GM13977 (cell line): ENCODE measurements around the gene PIK3C2B.

Experiments
- DNase-seq: peaks from one replicate; pipeline ENCODE4 v3.0.0; 2012; ENCODE audit warnings: low spot score
- in situ Hi-C: fragments of 300-500 bp; cut with MboI; formaldehyde crosslinking; loops from one replicate; pipeline ENCODE4 v1.12.0; 2022; ENCODE audit warnings: low sequenced_read_pairs, low pct_unique_long_range_greater_than_20kb, mixed read lengths, inconsistent platforms; ENCODE audit not compliant: unreplicated experiment
- TF ChIP-seq, protein P1 (sequence below): IDR thresholded peaks from 2 replicates; pipeline ENCODE4 v1.5.1; 2012; ENCODE audit warnings: mild to moderate bottlenecking, control low read depth; ENCODE audit not compliant: insufficient read depth; ENCODE audit errors: extremely low read depth, missing control alignments

PIK3C2B gene

DNA sequence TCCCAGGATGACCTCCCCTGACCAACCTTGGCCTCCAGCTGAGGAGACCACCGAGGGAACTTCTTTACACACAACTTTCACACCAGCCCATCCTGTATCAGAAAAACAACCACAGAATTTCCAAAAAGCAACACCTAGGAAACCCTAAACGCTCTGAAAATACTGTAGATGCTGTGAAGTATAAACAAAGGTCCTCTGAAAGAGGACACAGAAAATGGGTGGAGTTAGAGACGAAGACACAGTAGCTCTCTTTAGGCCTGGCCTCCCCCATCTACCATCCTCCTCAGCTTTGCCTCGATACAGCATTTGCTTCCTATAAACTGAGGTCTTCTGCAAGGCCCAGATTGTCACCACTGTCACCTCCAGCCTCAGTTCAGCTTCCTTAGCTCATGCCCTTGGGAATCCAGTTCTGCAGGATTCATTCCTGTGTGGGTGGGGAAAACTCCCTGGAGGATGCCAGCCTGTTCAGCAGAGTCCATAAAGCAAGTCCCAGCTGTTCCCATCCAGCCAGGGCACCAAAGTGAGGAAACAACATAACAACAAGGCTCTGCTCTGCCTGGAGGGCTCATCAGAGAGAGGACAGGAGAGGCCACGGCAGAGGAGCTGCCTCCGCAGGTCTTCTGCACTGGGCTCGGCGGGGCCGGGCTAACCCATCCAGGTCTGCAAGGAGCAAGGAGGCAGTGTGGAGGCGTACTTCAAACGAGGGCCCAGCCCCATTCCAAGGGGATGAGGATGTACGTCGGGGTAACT is 15.0 kb downstream of the PIK3C2B start:
- DNase-seq = no peak
- in situ Hi-C loops = no loop called here
- TF ChIP-seq, protein P1, sequence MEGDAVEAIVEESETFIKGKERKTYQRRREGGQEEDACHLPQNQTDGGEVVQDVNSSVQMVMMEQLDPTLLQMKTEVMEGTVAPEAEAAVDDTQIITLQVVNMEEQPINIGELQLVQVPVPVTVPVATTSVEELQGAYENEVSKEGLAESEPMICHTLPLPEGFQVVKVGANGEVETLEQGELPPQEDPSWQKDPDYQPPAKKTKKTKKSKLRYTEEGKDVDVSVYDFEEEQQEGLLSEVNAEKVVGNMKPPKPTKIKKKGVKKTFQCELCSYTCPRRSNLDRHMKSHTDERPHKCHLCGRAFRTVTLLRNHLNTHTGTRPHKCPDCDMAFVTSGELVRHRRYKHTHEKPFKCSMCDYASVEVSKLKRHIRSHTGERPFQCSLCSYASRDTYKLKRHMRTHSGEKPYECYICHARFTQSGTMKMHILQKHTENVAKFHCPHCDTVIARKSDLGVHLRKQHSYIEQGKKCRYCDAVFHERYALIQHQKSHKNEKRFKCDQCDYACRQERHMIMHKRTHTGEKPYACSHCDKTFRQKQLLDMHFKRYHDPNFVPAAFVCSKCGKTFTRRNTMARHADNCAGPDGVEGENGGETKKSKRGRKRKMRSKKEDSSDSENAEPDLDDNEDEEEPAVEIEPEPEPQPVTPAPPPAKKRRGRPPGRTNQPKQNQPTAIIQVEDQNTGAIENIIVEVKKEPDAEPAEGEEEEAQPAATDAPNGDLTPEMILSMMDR = no peak

DNA sequence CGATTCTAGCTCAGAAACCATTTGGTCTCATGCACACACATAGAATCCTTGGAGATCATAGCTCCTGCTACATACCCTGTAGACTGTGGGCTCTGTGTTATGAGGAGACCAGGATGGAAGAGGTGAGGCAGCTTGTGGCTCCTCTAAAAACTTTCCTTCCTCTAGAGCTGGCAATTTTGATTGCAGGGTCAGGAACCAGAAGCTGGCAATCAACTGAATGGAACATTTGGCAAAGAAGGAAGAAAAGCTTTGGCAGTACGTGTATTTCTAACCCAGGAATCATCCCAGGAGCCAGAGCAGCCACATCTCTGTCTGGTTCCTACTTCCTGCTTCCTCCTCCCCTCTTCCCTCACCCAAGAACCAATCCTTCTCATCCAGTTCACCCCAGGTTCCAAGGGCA is 15.7 kb downstream of the PIK3C2B start:
- in situ Hi-C loops = no loop called here
- TF ChIP-seq, protein P1 = no peak
- DNase-seq = no peak

DNA sequence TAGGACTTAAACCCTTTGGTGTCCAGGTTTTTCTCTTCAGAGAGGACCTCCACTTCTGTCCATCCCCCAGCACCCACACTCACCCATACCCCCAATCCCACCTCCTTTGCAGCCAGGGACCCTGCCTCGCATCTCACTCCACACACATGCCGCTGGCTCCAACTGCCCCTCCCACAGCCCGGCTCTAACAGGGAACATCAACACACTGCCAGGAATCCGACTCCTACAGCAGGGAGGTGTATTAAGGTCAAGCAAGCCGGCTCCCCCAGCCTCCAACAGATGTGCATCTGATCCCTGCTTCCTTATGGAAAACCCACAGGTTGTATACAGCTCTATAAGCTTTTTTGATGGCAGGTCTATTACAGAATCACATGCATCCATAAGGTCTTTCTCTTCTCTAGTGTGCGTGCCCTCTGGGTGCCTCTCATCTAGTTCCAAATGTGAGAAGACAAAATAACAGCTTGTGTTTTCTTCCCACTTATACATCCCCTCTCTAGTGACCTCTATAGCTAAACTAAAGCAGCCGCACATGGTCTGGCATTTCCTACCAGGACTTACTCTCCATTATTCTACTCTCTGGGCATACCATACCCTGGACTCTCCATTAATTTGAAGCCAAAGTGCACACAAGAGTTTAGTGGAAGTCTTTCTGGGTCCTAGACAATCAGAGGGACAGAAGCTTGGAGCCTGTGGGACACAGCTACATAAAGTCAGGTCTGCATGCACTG is 16.3 kb downstream of the PIK3C2B start:
- TF ChIP-seq, protein P1 = no peak
- in situ Hi-C loops = no loop called here
- no peak for DNase-seq

DNA sequence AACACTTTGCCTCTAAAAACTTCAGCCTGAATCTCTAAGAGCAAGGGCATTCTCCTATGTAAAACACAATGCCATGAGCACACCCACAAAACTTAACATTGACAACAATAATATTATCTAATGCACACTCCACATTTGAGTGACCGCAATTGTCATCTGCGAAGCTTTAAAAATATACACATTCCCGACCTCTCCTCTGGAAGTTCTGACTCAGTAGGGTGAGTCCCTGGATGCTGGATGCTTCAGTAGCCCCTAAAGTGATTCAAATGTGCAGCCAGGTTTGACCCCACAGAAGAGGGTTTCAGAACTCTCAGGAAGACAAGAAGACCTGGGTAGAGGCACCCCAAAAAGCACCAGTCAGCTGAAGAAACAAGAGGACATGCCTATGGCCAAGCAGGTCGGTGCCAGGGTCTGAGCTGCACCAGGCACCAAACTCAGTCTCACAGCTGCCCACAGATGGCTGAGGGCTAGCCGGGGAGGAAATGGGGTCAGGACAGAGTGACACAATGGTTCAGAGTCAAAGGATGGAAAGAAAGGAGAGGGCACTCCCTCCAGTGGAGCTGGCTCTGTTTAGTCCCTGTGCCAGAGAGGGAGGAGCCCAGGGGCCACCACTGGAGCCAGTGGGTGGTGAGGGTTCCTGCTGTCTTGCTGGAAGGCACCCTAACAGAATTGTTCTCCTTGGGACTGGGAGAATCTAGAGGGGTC is 17.4 kb downstream of the PIK3C2B start:
- TF ChIP-seq, protein P1 = no peak
- DNase-seq = no peak
- in situ Hi-C loops = no loop called here

DNA sequence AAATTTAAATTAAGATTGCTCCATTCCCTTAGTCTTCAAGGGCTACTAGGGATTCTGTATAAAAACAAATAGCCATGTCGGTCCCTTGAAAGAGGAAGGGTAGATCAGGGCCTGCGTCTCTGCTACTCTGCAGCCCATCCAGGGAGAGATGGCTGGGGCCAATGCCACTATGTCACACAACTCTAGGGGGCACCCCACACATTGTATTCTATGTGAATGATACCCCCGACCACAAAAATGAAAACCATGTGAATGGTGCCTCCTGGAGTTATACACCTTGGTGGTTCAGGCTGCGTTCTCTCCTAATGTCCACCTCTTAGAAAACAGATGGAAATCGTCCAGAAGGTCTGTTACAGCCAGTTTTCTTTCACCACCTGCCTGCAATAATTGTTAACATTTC is 18.0 kb downstream of the PIK3C2B start:
- TF ChIP-seq, protein P1 = peak; percentile 15
- no peak for DNase-seq
- in situ Hi-C loops = no loop called here

DNA sequence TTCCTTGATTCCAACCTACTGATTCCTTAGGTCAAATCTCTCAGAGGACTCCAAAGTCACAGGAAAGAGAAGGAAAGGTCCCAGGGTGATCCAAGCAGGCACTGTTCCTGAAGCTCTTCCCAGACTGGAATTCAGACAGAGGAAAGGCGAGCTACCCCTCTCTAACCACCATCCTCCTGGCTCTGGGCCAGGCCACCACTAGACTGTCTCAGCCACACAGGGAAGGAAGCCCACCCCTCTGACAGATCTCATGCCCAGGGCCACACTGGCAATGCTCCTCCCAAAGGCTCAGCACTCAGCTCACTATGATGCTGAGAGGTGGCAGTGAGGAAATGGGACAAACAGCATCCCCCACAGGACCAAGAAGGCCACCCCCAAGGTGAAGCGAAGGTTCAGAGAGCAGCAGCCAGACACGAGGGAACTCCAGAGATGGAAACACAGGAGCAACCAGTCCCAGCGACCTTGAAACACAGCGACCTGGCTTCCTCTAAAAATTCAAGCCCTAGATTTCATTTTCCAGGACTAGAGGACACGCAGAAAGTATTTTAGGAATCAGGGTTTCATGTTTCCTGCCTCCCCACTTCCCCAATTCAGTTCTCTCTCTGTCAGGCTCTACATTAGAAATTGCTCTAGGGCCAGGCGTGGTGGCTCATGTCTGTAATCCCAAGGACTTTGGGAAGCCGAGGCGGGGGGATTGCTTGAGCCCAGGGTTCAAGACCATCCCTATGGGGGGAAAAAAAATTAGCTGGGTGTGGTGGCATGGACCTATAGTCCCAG is 18.8 kb downstream of the PIK3C2B start:
- no peak for DNase-seq
- TF ChIP-seq, protein P1 = no peak
- in situ Hi-C loops = no loop called here
